Measurements from ENCODE around the gene CSF3.

The CSF3 gene

GRCh38 chr17:40064971-40065768 lies 49.9 kb downstream of the CSF3 start:
- H3K27ac ChIP-seq = no peak overlapping the region
- no peak for TF ChIP-seq CTCF (conservative IDR thresholded peaks at IDR 0.05)

- TF ChIP-seq CTCF (conservative IDR thresholded peaks at IDR 0.05) = no peak
- H3K27ac ChIP-seq = no peak overlapping the region
Observed at GRCh38 chr17:40065769-40066510, 50.7 kb downstream of the CSF3 start.

Data from VCaP (cell line).